CD4-positive, CD25-positive, alpha-beta regulatory T cell (primary cell): ENCODE results near the gene SPEF1. TPM values are rescaled to one million over a fixed set of nuclear protein-coding genes. Genes with fewer than 3 reads are reported as not detected.

ENCODE experiments used
- ATAC-seq, 2 donors: fragments of 150-1000 bp; cut with Tn5 transposase; one replicate each; pipeline ENCODE4 v1.10.0; 2021; ENCODE audit warnings: low read depth in 2 of 2, moderate number of reproducible peaks in 2 of 2, moderate library complexity in 1 of 2
- DNase-seq, 3 donors: peaks; one replicate each; pipeline versions ENCODE4 v3.0.0 to v3.0.0-alpha.2; 2012 to 2022; ENCODE audit warnings: mixed read lengths in 1 of 3
- H3K27ac ChIP-seq: one replicate; pipeline ENCODE4 v1.7.0; 2013; ENCODE audit warnings: mild to moderate bottlenecking, low read length; ENCODE audit not compliant: insufficient read depth, poor library complexity, severe bottlenecking
- H3K27me3 ChIP-seq: one replicate; pipeline ENCODE4 v1.7.0; 2013; ENCODE audit warnings: low read length; ENCODE audit not compliant: control insufficient read depth, insufficient read depth
- H3K36me3 ChIP-seq: one replicate; pipeline ENCODE4 v1.7.0; 2013; ENCODE audit warnings: mild to moderate bottlenecking, low read length, moderate library complexity; ENCODE audit not compliant: control insufficient read depth, insufficient read depth
- H3K4me1 ChIP-seq: 2 replicates; pipeline ENCODE4 v1.7.0; 2013; ENCODE audit warnings: mild to moderate bottlenecking, low read length; ENCODE audit not compliant: insufficient read depth, control insufficient read depth, poor library complexity, severe bottlenecking
- H3K4me3 ChIP-seq: one replicate; pipeline ENCODE4 v1.7.0; 2013; ENCODE audit warnings: low read depth, mild to moderate bottlenecking, low read length, moderate library complexity
- H3K9me3 ChIP-seq, 2 experiments: 1 replicate in 1 of 2; 2 replicates in 1 of 2; pipeline ENCODE4 v1.7.0; 2013; ENCODE audit warnings: low read length in 2 of 2, mild to moderate bottlenecking in 1 of 2, moderate library complexity in 1 of 2; ENCODE audit not compliant: control insufficient read depth in 2 of 2
- H3K27ac Mint-ChIP-seq, 3 donors: one replicate each; pipeline ENCODE4 v1.8.0; 2020 to 2022; ENCODE audit warnings: mild to moderate bottlenecking in 3 of 3, mixed read lengths in 3 of 3, moderate library complexity in 2 of 3
- H3K27me3 Mint-ChIP-seq: one replicate; pipeline ENCODE4 v1.8.0; 2022; ENCODE audit warnings: mild to moderate bottlenecking, mixed read lengths
- H3K36me3 Mint-ChIP-seq: one replicate; pipeline ENCODE4 v1.8.0; 2020; ENCODE audit warnings: mixed read lengths
- H3K4me1 Mint-ChIP-seq, 4 donors: one replicate each; pipeline ENCODE4 v1.8.0; 2020 to 2022; ENCODE audit warnings: mixed read lengths in 4 of 4, mild to moderate bottlenecking in 1 of 4
- H3K4me3 Mint-ChIP-seq, 4 donors: one replicate each; pipeline ENCODE4 v1.8.0; 2020 to 2022; ENCODE audit warnings: mild to moderate bottlenecking in 4 of 4, mixed read lengths in 4 of 4, moderate library complexity in 3 of 4
- H3K9me3 Mint-ChIP-seq, 7 donors: one replicate each; pipeline ENCODE4 v1.8.0; 2020 to 2022; ENCODE audit warnings: mixed read lengths in 7 of 7, mild to moderate bottlenecking in 3 of 7, moderate library complexity in 2 of 7
- polyA plus RNA-seq, 4 donors: library from polyadenylated mRNA; unstranded; fragments of 300-500 nt; fragmentation: Illumina TruSeq; gene quantifications; one replicate each; pipeline ENCODE4 v1.2.3, GENCODE V29; 2021
- total RNA-seq: library from RNA; stranded (reverse); gene quantifications from one replicate; pipeline ENCODE4 v1.2.3, GENCODE V29; 2022

Gene SPEF1
- total and polyA plus RNA-seq, 5 donors from 2014 or later: not detected

GRCh38 chr20:3803854-3804253 is 22.6 kb upstream of the SPEF1 start:
- peaks cover 65% of the 10 kb centered on the region for H3K4me1 ChIP-seq
- no peak overlapping the region for H3K4me3 ChIP-seq
- peak overlapping the region; percentile 73 for H3K27ac ChIP-seq
- H3K36me3 Mint-ChIP-seq: peaks cover 70% of the 10 kb centered on the region
- H3K9me3 ChIP-seq: no peaks in the 10 kb centered on the region
- no peaks in the 10 kb centered on the region for H3K27me3 ChIP-seq
- peaks cover 5 to 87% (median 53%) of the 10 kb centered on the region in 4 donors for H3K4me1 Mint-ChIP-seq
- H3K27me3 Mint-ChIP-seq: no peaks in the 10 kb centered on the region
- H3K4me3 Mint-ChIP-seq: peak overlapping the region in 3 of 4 donors; percentile 70 to 87 (median 73)
- peak overlapping the region; percentile 90 to 98 (median 92) for H3K27ac Mint-ChIP-seq
- ATAC-seq (no peak), DNase-seq (no peak)
- no peaks in the 10 kb centered on the region for H3K9me3 Mint-ChIP-seq
- H3K36me3 ChIP-seq: peaks cover 63% of the 10 kb centered on the region

DNA sequence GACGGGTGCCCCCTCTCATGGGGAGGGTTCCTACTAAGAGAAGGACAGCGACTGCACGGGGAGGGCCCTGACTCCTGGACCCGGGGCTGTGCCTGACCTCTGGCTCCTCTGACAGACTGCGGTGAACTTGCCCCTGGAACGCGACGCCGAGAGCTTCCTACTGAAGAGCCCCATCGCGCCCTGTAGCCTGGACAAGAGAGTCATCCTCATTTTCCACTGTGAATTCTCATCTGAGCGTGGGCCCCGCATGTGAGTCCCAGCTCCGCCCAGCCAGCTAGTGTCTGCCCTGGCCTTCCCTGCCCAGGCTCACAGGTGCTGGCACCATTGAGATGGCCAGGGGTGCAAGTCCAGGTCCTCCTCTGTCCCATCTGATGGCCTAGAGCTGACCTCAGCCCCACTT is 22.0 kb upstream of the SPEF1 start:
- Mint-ChIP-seq H3K27me3 (no peaks in the 10 kb centered on the region), H3K4me1 (peaks cover 5 to 89% (median 54%) of the 10 kb centered on the region in 4 donors), H3K27ac (peak overlapping the region; percentile 90 to 98 (median 92)), H3K36me3 (peaks cover 76% of the 10 kb centered on the region), H3K4me3 (peak overlapping the region in 3 of 4 donors; percentile 51 to 87 (median 70)), H3K9me3 (no peaks in the 10 kb centered on the region)
- H3K4me1 ChIP-seq: peaks cover 71% of the 10 kb centered on the region
- H3K27me3 ChIP-seq: no peaks in the 10 kb centered on the region
- H3K36me3 ChIP-seq: peaks cover 67% of the 10 kb centered on the region
- no peaks in the 10 kb centered on the region for H3K9me3 ChIP-seq
- H3K27ac ChIP-seq: peak overlapping the region; percentile 73
- no peak overlapping the region for H3K4me3 ChIP-seq
- no peak for DNase-seq
- no peak for ATAC-seq

- H3K27ac Mint-ChIP-seq: peak overlapping the region; percentile 90 to 98 (median 92)
- peaks cover 71% of the 10 kb centered on the region for H3K4me1 ChIP-seq
- peak overlapping the region; percentile 41 to 87 (median 60) for H3K4me3 Mint-ChIP-seq
- H3K27me3 ChIP-seq: no peaks in the 10 kb centered on the region
- no peaks in the 10 kb centered on the region for H3K9me3 Mint-ChIP-seq
- peaks cover 82% of the 10 kb centered on the region for H3K36me3 Mint-ChIP-seq
- H3K4me3 ChIP-seq: peak overlapping the region; percentile 7
- H3K27me3 Mint-ChIP-seq: peaks cover 2% of the 10 kb centered on the region
- H3K4me1 Mint-ChIP-seq: peaks cover 10 to 89% (median 55%) of the 10 kb centered on the region in 4 donors
- peak overlapping the region; percentile 73 for H3K27ac ChIP-seq
- DNase-seq: no peak
- no peaks in the 10 kb centered on the region for H3K9me3 ChIP-seq
- no peak for ATAC-seq
- peaks cover 69% of the 10 kb centered on the region for H3K36me3 ChIP-seq
Observed at GRCh38 chr20:3802524-3803239, 21.4 kb upstream of the SPEF1 start.

GRCh38 chr20:3801846-3802245 is 20.6 kb upstream of the SPEF1 start:
- Histone ChIP-seq H3K9me3 (no peaks in the 10 kb centered on the region), H3K27me3 (no peaks in the 10 kb centered on the region), H3K4me1 (peaks cover 70% of the 10 kb centered on the region), H3K36me3 (peaks cover 69% of the 10 kb centered on the region), H3K4me3 (no peak overlapping the region), H3K27ac (peak overlapping the region; percentile 73)
- peaks cover 4% of the 10 kb centered on the region for H3K27me3 Mint-ChIP-seq
- ATAC-seq: no peak
- DNase-seq: no peak
- peak overlapping the region in 2 of 3 donors; percentile 91 to 96 for H3K27ac Mint-ChIP-seq
- peaks cover 82% of the 10 kb centered on the region for H3K36me3 Mint-ChIP-seq
- H3K4me3 Mint-ChIP-seq: peak overlapping the region in 2 of 4 donors; percentile 46 to 87
- peaks cover 9 to 85% (median 49%) of the 10 kb centered on the region in 4 donors for H3K4me1 Mint-ChIP-seq
- no peaks in the 10 kb centered on the region for H3K9me3 Mint-ChIP-seq

DNA sequence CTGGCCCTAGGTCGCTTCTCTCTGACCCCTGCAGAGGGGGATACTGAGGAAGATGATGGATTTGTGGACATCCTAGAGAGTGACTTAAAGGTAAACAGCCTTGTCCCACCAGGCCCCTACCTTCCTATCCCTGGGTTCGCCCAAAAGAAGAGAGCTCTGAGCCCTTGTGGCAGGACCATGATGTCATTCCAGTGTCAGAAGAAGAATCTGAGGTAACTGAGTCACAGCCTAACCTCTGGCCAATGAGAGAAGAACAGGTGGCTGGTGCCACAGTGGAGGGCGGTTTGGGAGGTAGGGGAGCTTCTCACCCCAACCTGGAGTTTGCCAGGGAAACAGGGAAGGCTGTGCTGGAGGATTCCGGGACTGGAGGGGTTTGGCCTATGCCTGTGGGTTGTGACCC is 20.1 kb upstream of the SPEF1 start:
- H3K4me1 ChIP-seq: peaks cover 69% of the 10 kb centered on the region
- H3K27ac Mint-ChIP-seq: peak overlapping the region; percentile 96 to 98 (median 96)
- peak overlapping the region in 2 of 4 donors; percentile 28 to 46 for H3K4me3 Mint-ChIP-seq
- ATAC-seq (no peak), DNase-seq (no peak)
- no peaks in the 10 kb centered on the region for H3K9me3 ChIP-seq
- peak overlapping the region; percentile 73 for H3K27ac ChIP-seq
- H3K27me3 Mint-ChIP-seq: peaks cover 4% of the 10 kb centered on the region
- peaks cover 7 to 81% (median 47%) of the 10 kb centered on the region in 4 donors for H3K4me1 Mint-ChIP-seq
- H3K4me3 ChIP-seq: peak overlapping the region; percentile 7
- peaks cover 80% of the 10 kb centered on the region for H3K36me3 Mint-ChIP-seq
- H3K36me3 ChIP-seq: peaks cover 69% of the 10 kb centered on the region
- H3K27me3 ChIP-seq: no peaks in the 10 kb centered on the region
- no peaks in the 10 kb centered on the region for H3K9me3 Mint-ChIP-seq

DNA sequence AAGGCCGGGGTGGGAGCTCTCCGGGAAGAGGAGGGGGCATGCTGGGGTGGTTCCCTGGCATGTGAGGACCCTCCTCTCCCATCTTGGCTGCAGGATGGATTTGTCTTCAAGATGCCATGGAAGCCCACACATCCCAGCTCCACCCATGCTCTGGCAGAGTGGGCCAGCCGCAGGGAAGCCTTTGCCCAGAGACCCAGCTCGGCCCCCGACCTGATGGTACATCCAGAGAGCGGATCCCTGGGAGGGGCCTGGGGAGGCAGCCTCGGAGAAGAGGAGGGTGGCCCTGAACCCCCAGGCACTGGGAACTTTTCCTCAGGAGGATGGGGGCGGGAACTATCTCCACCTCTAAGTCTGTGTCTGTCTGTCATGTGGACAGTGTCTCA is 19.6 kb upstream of the SPEF1 start:
- peaks cover 4% of the 10 kb centered on the region for H3K27me3 Mint-ChIP-seq
- peaks cover 70% of the 10 kb centered on the region for H3K4me1 ChIP-seq
- peak overlapping the region; percentile 73 for H3K27ac ChIP-seq
- no peaks in the 10 kb centered on the region for H3K9me3 Mint-ChIP-seq
- no peaks in the 10 kb centered on the region for H3K27me3 ChIP-seq
- DNase-seq (no peak), ATAC-seq (no peak)
- peaks cover 75% of the 10 kb centered on the region for H3K36me3 Mint-ChIP-seq
- H3K36me3 ChIP-seq: peaks cover 65% of the 10 kb centered on the region
- H3K4me3 ChIP-seq: peak overlapping the region; percentile 7
- H3K9me3 ChIP-seq: no peaks in the 10 kb centered on the region
- peaks cover 7 to 79% (median 48%) of the 10 kb centered on the region in 4 donors for H3K4me1 Mint-ChIP-seq
- peak overlapping the region in 1 of 4 donors; percentile 28 for H3K4me3 Mint-ChIP-seq
- H3K27ac Mint-ChIP-seq: peak overlapping the region; percentile 96 to 98 (median 96)

DNA sequence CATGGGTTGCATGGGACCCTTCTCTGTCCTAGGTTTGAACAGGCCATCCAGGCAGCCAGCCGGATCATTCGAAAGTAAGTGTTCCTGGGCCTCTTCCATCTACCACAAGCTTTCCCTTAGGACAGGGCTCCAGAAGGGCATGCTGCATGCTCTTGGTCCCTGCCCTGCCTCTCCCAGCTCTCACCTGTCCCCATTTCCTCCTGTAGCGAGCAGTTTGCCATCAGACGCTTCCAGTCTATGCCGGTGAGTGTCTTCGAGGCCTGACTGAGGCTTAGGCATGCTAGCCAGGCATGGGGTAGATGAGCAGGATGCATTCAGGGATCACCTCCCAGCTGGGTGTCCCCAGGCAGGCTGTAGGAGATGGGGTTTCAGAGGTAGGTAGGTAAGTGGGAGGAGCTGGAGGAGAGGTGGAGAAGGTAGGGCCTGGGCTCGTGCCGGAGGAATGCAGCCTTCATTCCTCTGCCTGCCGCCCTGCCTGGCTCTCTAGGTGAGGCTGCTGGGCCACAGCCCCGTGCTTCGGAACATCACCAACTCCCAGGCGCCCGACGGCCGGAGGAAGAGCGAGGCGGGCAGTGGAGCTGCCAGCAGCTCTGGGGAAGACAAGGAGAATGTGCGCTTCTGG is 19.1 kb upstream of the SPEF1 start:
- DNase-seq: no peak
- ATAC-seq: no peak
- peaks cover 4% of the 10 kb centered on the region for H3K27me3 Mint-ChIP-seq
- H3K9me3 ChIP-seq: no peaks in the 10 kb centered on the region
- peaks cover 75% of the 10 kb centered on the region for H3K4me1 ChIP-seq
- peak overlapping the region; percentile 18 for H3K4me3 ChIP-seq
- peaks cover 60% of the 10 kb centered on the region for H3K36me3 ChIP-seq
- H3K4me3 Mint-ChIP-seq: peak overlapping the region in 3 of 4 donors; percentile 99 to 100 (median 100)
- no peaks in the 10 kb centered on the region for H3K9me3 Mint-ChIP-seq
- peaks cover 7 to 77% (median 48%) of the 10 kb centered on the region in 4 donors for H3K4me1 Mint-ChIP-seq
- H3K27ac ChIP-seq: peak overlapping the region; percentile 73
- peak overlapping the region; percentile 96 to 98 (median 96) for H3K27ac Mint-ChIP-seq
- peaks cover 70% of the 10 kb centered on the region for H3K36me3 Mint-ChIP-seq
- no peaks in the 10 kb centered on the region for H3K27me3 ChIP-seq
